Type B pancreatic cell (in vitro differentiated cells): Measurements from ENCODE around the gene NRCAM. TPM values are rescaled to one million over a fixed set of nuclear protein-coding genes. Genes with fewer than 3 reads are reported as not detected.

Source experiments
- DNase-seq: peaks from one replicate; pipeline ENCODE4 v3.0.0; 2021; ENCODE audit warnings: mixed read lengths; ENCODE audit not compliant: unreplicated experiment; ENCODE audit errors: extremely low spot score
- H3K27ac Mint-ChIP-seq: 2 replicates; pipeline ENCODE4 v1.8.0; 2021; ENCODE audit warnings: mild to moderate bottlenecking, mixed read lengths
- H3K27me3 Mint-ChIP-seq: 2 replicates; pipeline ENCODE4 v1.8.0; 2021; ENCODE audit warnings: mixed read lengths
- H3K36me3 Mint-ChIP-seq: 2 replicates; pipeline ENCODE4 v1.8.0; 2021; ENCODE audit warnings: mixed read lengths
- H3K4me1 Mint-ChIP-seq: one replicate; pipeline ENCODE4 v1.8.0; 2021; ENCODE audit warnings: mixed read lengths; ENCODE audit not compliant: unreplicated experiment
- H3K4me3 Mint-ChIP-seq: 2 replicates; pipeline ENCODE4 v1.8.0; 2021; ENCODE audit warnings: mild to moderate bottlenecking, mixed read lengths
- H3K9me3 Mint-ChIP-seq: 2 replicates; pipeline ENCODE4 v1.8.0; 2021; ENCODE audit warnings: mixed read lengths
- CTCF ChIP-seq: fragments of 200-600 bp; sonication (generic); conservative IDR thresholded peaks from 2 replicates; pipeline ENCODE4 v1.5.0; 2021; ENCODE audit warnings: antibody characterized with exemption, mild to moderate bottlenecking
- total RNA-seq: library from RNA; stranded (reverse); gene quantifications from 2 replicates; pipeline ENCODE4 v1.2.1, GENCODE V29; 2021; ENCODE audit warnings: low replicate concordance

Gene NRCAM
- total RNA-seq, 1 donor from 2014 or later, result 41.0 TPM

GRCh38 chr7:108204281-108204796 lies 251.9 kb downstream of the NRCAM start:
- no peaks in the 10 kb centered on the region for H3K36me3 Mint-ChIP-seq
- no peak for TF ChIP-seq CTCF
- no peak overlapping the region for H3K27ac Mint-ChIP-seq
- no peak for DNase-seq
- no peak overlapping the region for H3K4me3 Mint-ChIP-seq
- peaks cover 4% of the 10 kb centered on the region for H3K4me1 Mint-ChIP-seq
- H3K9me3 Mint-ChIP-seq, result no peaks in the 10 kb centered on the region
- H3K27me3 Mint-ChIP-seq, result no peaks in the 10 kb centered on the region

DNA sequence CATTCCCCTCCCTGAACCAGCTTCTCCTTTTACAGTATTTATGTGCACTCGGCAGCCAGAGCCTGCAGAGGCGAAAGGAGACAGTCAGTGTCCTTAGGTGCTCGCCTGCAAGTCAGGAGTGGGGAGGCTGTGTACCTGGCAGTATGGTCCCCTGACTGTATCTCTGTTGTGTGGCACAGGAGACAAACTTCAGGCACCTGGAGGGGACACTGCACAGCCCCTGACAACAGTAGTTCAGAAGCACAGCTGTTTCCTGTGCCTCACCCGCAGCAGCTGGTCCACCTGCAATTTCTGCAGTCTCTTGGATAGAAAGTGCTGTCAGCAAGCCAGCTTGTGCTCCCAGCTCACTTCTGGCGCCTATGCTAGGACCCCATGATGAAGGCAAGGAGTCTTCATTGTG lies 252.7 kb downstream of the NRCAM start:
- no peak for DNase-seq
- H3K4me1 Mint-ChIP-seq, result peaks cover 4% of the 10 kb centered on the region
- no peak for TF ChIP-seq CTCF
- H3K4me3 Mint-ChIP-seq, result no peak overlapping the region
- H3K36me3 Mint-ChIP-seq, result no peaks in the 10 kb centered on the region
- no peak overlapping the region for H3K27ac Mint-ChIP-seq
- no peaks in the 10 kb centered on the region for H3K27me3 Mint-ChIP-seq
- no peaks in the 10 kb centered on the region for H3K9me3 Mint-ChIP-seq

GRCh38 chr7:108202743-108203142 lies 253.5 kb downstream of the NRCAM start:
- H3K4me3 Mint-ChIP-seq, result no peak overlapping the region
- H3K36me3 Mint-ChIP-seq, result no peaks in the 10 kb centered on the region
- TF ChIP-seq CTCF, result no peak
- H3K9me3 Mint-ChIP-seq, result no peaks in the 10 kb centered on the region
- H3K27ac Mint-ChIP-seq, result no peak overlapping the region
- H3K4me1 Mint-ChIP-seq, result peaks cover 4% of the 10 kb centered on the region
- no peaks in the 10 kb centered on the region for H3K27me3 Mint-ChIP-seq
- DNase-seq, result no peak

DNA sequence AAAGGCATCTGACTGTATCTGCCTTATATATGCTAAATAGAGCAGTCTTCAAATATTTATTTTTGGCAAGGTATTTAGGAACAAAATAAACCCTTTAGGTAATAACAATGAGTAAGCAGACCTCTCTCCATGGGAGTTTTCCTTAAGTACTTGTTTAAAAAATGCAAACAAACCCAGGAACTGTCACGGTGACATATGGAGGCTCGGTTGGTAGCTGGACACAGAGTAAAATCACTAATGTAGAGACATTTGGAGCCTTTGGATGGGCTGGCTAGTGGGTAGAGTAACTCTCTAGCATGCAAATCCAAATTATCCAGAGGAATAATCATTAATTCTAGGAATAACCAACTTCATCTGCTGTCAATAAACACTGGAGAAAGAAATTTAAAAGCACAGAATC lies 254.5 kb downstream of the NRCAM start:
- Mint-ChIP-seq H3K27me3 (no peaks in the 10 kb centered on the region), H3K9me3 (no peaks in the 10 kb centered on the region), H3K36me3 (no peaks in the 10 kb centered on the region), H3K27ac (no peak overlapping the region), H3K4me1 (peaks cover 4% of the 10 kb centered on the region), H3K4me3 (no peak overlapping the region)
- DNase-seq, result no peak
- no peak for TF ChIP-seq CTCF

GRCh38 chr7:108200326-108200725 lies 255.9 kb downstream of the NRCAM start:
- no peaks in the 10 kb centered on the region for H3K36me3 Mint-ChIP-seq
- no peak overlapping the region for H3K4me3 Mint-ChIP-seq
- H3K9me3 Mint-ChIP-seq, result no peaks in the 10 kb centered on the region
- no peak overlapping the region for H3K27ac Mint-ChIP-seq
- H3K4me1 Mint-ChIP-seq, result peaks cover 4% of the 10 kb centered on the region
- TF ChIP-seq CTCF, result no peak
- H3K27me3 Mint-ChIP-seq, result no peaks in the 10 kb centered on the region
- no peak for DNase-seq
